Type B pancreatic cell (in vitro differentiated cells): Measurements from ENCODE around the gene TOX4. TPM values are rescaled to one million over a fixed set of nuclear protein-coding genes. Genes with fewer than 3 reads are reported as not detected.

Experiments
- DNase-seq: peaks from one replicate; pipeline ENCODE4 v3.0.0; 2021; ENCODE audit warnings: mixed read lengths; ENCODE audit not compliant: unreplicated experiment; ENCODE audit errors: extremely low spot score
- H3K27ac Mint-ChIP-seq: 2 replicates; pipeline ENCODE4 v1.8.0; 2021; ENCODE audit warnings: mild to moderate bottlenecking, mixed read lengths
- H3K27me3 Mint-ChIP-seq: 2 replicates; pipeline ENCODE4 v1.8.0; 2021; ENCODE audit warnings: mixed read lengths
- H3K36me3 Mint-ChIP-seq: 2 replicates; pipeline ENCODE4 v1.8.0; 2021; ENCODE audit warnings: mixed read lengths
- H3K4me1 Mint-ChIP-seq: one replicate; pipeline ENCODE4 v1.8.0; 2021; ENCODE audit warnings: mixed read lengths; ENCODE audit not compliant: unreplicated experiment
- H3K4me3 Mint-ChIP-seq: 2 replicates; pipeline ENCODE4 v1.8.0; 2021; ENCODE audit warnings: mild to moderate bottlenecking, mixed read lengths
- H3K9me3 Mint-ChIP-seq: 2 replicates; pipeline ENCODE4 v1.8.0; 2021; ENCODE audit warnings: mixed read lengths
- CTCF ChIP-seq: fragments of 200-600 bp; sonication (generic); conservative IDR thresholded peaks from 2 replicates; pipeline ENCODE4 v1.5.0; 2021; ENCODE audit warnings: antibody characterized with exemption, mild to moderate bottlenecking
- total RNA-seq: library from RNA; stranded (reverse); gene quantifications from 2 replicates; pipeline ENCODE4 v1.2.1, GENCODE V29; 2021; ENCODE audit warnings: low replicate concordance

TOX4 gene
- total RNA-seq, 1 donor from 2014 or later, result 75.4 TPM

- DNase-seq, result no peak
- H3K27ac Mint-ChIP-seq, result no peak overlapping the region
- TF ChIP-seq CTCF, result no peak
- H3K4me3 Mint-ChIP-seq, result no peak overlapping the region
- peaks cover 17% of the 10 kb centered on the region for H3K36me3 Mint-ChIP-seq
- no peaks in the 10 kb centered on the region for H3K9me3 Mint-ChIP-seq
- peaks cover 13% of the 10 kb centered on the region for H3K4me1 Mint-ChIP-seq
- no peaks in the 10 kb centered on the region for H3K27me3 Mint-ChIP-seq
Observed at GRCh38 chr14:21520767-21521166, 43.8 kb downstream of the TOX4 start.

GRCh38 chr14:21521501-21521900 is 44.5 kb downstream of the TOX4 start:
- H3K4me3 Mint-ChIP-seq, result no peak overlapping the region
- H3K27ac Mint-ChIP-seq, result no peak overlapping the region
- peaks cover 17% of the 10 kb centered on the region for H3K36me3 Mint-ChIP-seq
- H3K9me3 Mint-ChIP-seq, result no peaks in the 10 kb centered on the region
- H3K27me3 Mint-ChIP-seq, result no peaks in the 10 kb centered on the region
- DNase-seq, result no peak
- H3K4me1 Mint-ChIP-seq, result peaks cover 13% of the 10 kb centered on the region
- TF ChIP-seq CTCF, result no peak

- Mint-ChIP-seq H3K9me3 (no peaks in the 10 kb centered on the region), H3K4me1 (peaks cover 19% of the 10 kb centered on the region), H3K27me3 (no peaks in the 10 kb centered on the region), H3K4me3 (no peak overlapping the region), H3K36me3 (peaks cover 17% of the 10 kb centered on the region), H3K27ac (no peak overlapping the region)
- no peak for TF ChIP-seq CTCF
- DNase-seq, result no peak
Observed at GRCh38 chr14:21523203-21523602, 46.2 kb downstream of the TOX4 start.

GRCh38 chr14:21524575-21525490 is 47.8 kb downstream of the TOX4 start:
- H3K4me1 Mint-ChIP-seq, result peaks cover 25% of the 10 kb centered on the region
- no peak for TF ChIP-seq CTCF
- peaks cover 17% of the 10 kb centered on the region for H3K36me3 Mint-ChIP-seq
- H3K4me3 Mint-ChIP-seq, result peak overlapping the region; percentile 96
- H3K27me3 Mint-ChIP-seq, result no peaks in the 10 kb centered on the region
- no peak for DNase-seq
- H3K27ac Mint-ChIP-seq, result peak overlapping the region; percentile 65
- H3K9me3 Mint-ChIP-seq, result no peaks in the 10 kb centered on the region

- no peak for TF ChIP-seq CTCF
- no peaks in the 10 kb centered on the region for H3K9me3 Mint-ChIP-seq
- no peaks in the 10 kb centered on the region for H3K27me3 Mint-ChIP-seq
- peaks cover 17% of the 10 kb centered on the region for H3K36me3 Mint-ChIP-seq
- H3K4me3 Mint-ChIP-seq, result peak overlapping the region; percentile 96
- no peak for DNase-seq
- H3K4me1 Mint-ChIP-seq, result peaks cover 25% of the 10 kb centered on the region
- peak overlapping the region; percentile 65 for H3K27ac Mint-ChIP-seq
Observed at GRCh38 chr14:21525571-21525961, 48.6 kb downstream of the TOX4 start.
